NB4 (cell line): ENCODE measurements around the gene HDAC4.
A peak's percentile ranks its signal among the peaks of the same experiment; 100 is the strongest.

Source experiments
- POLR2A ChIP-seq: IDR thresholded peaks from 2 replicates; pipeline ENCODE4 v1.6.1; 2011; ENCODE audit warnings: mild to moderate bottlenecking; ENCODE audit not compliant: insufficient read length; ENCODE audit errors: extremely low read depth
- TF ChIP-seq, protein P1 (sequence below): IDR thresholded peaks from one replicate; pipeline ENCODE4 v1.5.1; 2012; ENCODE audit warnings: low read depth, low read length
- TF ChIP-seq, protein P2 (sequence below): IDR thresholded peaks from 2 replicates; pipeline ENCODE4 v1.6.1; 2011; ENCODE audit warnings: low read depth, low read length

DNA sequence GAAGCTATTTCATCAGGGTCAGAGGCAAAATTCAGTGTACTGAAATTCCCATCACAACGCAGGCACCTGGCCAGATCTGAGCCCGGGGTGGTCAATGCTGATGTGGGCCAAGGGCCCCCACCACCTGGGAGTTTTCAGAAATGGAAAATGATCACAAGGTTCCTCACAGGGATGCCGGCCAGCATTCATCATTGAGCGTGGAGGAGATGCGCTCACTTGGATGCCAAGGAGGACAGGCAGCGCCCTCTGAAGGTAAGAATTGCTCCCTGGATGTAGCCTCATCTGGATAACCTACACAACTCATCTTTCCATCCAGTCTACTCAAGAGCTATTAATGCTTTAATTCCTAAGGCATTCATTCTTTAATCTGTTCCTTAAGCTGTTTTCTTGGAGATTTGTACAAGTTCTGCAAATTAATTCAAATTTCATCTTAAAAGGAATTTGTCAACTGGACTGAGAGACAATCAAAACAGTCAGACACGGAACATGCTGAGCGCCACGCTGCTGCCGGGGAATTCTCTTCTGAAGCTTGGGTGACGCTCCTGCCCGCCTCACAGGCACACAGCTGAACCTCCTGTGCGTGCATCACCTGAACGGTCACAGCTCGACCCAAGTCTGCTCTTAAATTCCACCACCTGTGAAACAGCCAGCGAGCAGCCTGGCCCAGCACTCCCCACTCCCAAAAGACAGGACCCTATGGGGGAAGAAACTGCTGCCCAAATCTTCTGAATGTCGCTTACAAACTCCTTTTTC, 206.7 kb downstream of the HDAC4 start:
- TF ChIP-seq, protein P1, sequence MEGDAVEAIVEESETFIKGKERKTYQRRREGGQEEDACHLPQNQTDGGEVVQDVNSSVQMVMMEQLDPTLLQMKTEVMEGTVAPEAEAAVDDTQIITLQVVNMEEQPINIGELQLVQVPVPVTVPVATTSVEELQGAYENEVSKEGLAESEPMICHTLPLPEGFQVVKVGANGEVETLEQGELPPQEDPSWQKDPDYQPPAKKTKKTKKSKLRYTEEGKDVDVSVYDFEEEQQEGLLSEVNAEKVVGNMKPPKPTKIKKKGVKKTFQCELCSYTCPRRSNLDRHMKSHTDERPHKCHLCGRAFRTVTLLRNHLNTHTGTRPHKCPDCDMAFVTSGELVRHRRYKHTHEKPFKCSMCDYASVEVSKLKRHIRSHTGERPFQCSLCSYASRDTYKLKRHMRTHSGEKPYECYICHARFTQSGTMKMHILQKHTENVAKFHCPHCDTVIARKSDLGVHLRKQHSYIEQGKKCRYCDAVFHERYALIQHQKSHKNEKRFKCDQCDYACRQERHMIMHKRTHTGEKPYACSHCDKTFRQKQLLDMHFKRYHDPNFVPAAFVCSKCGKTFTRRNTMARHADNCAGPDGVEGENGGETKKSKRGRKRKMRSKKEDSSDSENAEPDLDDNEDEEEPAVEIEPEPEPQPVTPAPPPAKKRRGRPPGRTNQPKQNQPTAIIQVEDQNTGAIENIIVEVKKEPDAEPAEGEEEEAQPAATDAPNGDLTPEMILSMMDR: peak; percentile 35
- no peak for TF ChIP-seq POLR2A
- TF ChIP-seq, protein P2, sequence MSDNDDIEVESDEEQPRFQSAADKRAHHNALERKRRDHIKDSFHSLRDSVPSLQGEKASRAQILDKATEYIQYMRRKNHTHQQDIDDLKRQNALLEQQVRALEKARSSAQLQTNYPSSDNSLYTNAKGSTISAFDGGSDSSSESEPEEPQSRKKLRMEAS: no peak
